CD14-positive monocyte (primary cell): Measurements from ENCODE around the gene TSPAN32. TPM values are rescaled to one million over a fixed set of nuclear protein-coding genes. Genes with fewer than 3 reads are reported as not detected.

Source experiments
- DNase-seq, 3 donors: peaks; one replicate each; pipeline ENCODE4 v3.0.0-alpha.2; 2011 to 2022
- H2AFZ ChIP-seq: 2 replicates; pipeline ENCODE4 v1.6.0; 2012; ENCODE audit warnings: mild to moderate bottlenecking, low read depth, low read length, inconsistent platforms; ENCODE audit not compliant: insufficient read depth, poor library complexity, severe bottlenecking
- H3K27ac ChIP-seq, 2 donors: 1 replicate in 1 of 2; 2 replicates in 1 of 2; pipeline ENCODE4 v1.5.1; 2012 to 2013; ENCODE audit warnings: low read length in 2 of 2, control low read depth in 1 of 2, inconsistent platforms in 1 of 2, low read depth in 1 of 2, mild to moderate bottlenecking in 1 of 2
- H3K27me3 ChIP-seq, 2 donors: one replicate each; pipeline versions ENCODE4 v1.6.0 to v1.6.1; 2011 to 2013; ENCODE audit warnings: low read length in 2 of 2; ENCODE audit not compliant: control insufficient read depth in 2 of 2, insufficient read depth in 2 of 2
- H3K36me3 ChIP-seq, 2 donors: replicated peaks in 1 of 2; 1 replicate in 1 of 2; 2 replicates in 1 of 2; pipeline versions ENCODE4 v1.5.1 to v1.6.1; 2012 to 2013; ENCODE audit warnings: low read length in 2 of 2, control low read depth in 1 of 2, inconsistent platforms in 1 of 2, mild to moderate bottlenecking in 1 of 2; ENCODE audit not compliant: insufficient read depth in 2 of 2, control insufficient read depth in 1 of 2
- H3K4me1 ChIP-seq, 2 donors: 1 replicate in 1 of 2; 2 replicates in 1 of 2; pipeline versions ENCODE4 v1.5.1 to v1.6.1; 2012 to 2013; ENCODE audit warnings: low read length in 2 of 2, control low read depth in 1 of 2, inconsistent platforms in 1 of 2, mild to moderate bottlenecking in 1 of 2, moderate library complexity in 1 of 2; ENCODE audit not compliant: insufficient read depth in 2 of 2, control insufficient read depth in 1 of 2
- H3K4me2 ChIP-seq: replicated peaks from 2 replicates; pipeline ENCODE3; 2012; ENCODE audit warnings: low read length, moderate library complexity, mild to moderate bottlenecking; ENCODE audit not compliant: poor library complexity, severe bottlenecking; ENCODE audit errors: extremely low read depth
- H3K4me3 ChIP-seq, 3 experiments: fragments of 200-600 bp in 1 of 3; sonication (generic) in 1 of 3; replicated peaks in 1 of 3; 1 replicate in 2 of 3; 2 replicates in 1 of 3; pipeline ENCODE4 v1.5.1; 2011 to 2013; ENCODE audit warnings: low read length in 3 of 3, mild to moderate bottlenecking in 3 of 3, control low read depth in 2 of 3, low read depth in 2 of 3, inconsistent platforms in 1 of 3, moderate library complexity in 1 of 3
- H3K79me2 ChIP-seq: 2 replicates; pipeline ENCODE4 v1.6.0; 2012; ENCODE audit warnings: mild to moderate bottlenecking, control low read depth, inconsistent platforms, low read length, moderate library complexity; ENCODE audit not compliant: insufficient read depth
- H3K9ac ChIP-seq: 2 replicates; pipeline ENCODE4 v1.6.0; 2017; ENCODE audit warnings: low read length, mild to moderate bottlenecking; ENCODE audit not compliant: insufficient read depth, poor library complexity, severe bottlenecking
- H3K9me3 ChIP-seq, 2 donors: replicated peaks in 1 of 2; 1 replicate in 1 of 2; 2 replicates in 1 of 2; pipeline versions ENCODE4 v1.5.1 to v1.6.1; 2012 to 2013; ENCODE audit warnings: low read length in 2 of 2, control low read depth in 1 of 2; ENCODE audit not compliant: control insufficient read depth in 1 of 2, insufficient read depth in 1 of 2
- H4K20me1 ChIP-seq: 2 replicates; pipeline ENCODE4 v1.6.0; 2012; ENCODE audit warnings: mild to moderate bottlenecking, low read length, control low read depth, moderate library complexity; ENCODE audit not compliant: insufficient read depth
- H3K27ac Mint-ChIP-seq, 7 donors: one replicate each; pipeline ENCODE4 v1.8.0; 2020; ENCODE audit warnings: mild to moderate bottlenecking in 7 of 7, mixed read lengths in 7 of 7, moderate library complexity in 6 of 7, inconsistent platforms in 2 of 7
- H3K27me3 Mint-ChIP-seq, 3 donors: one replicate each; pipeline ENCODE4 v1.8.0; 2021 to 2022; ENCODE audit warnings: low read depth in 3 of 3, mild to moderate bottlenecking in 3 of 3, mixed read lengths in 3 of 3, moderate library complexity in 3 of 3, inconsistent platforms in 1 of 3
- H3K36me3 Mint-ChIP-seq, 2 donors: one replicate each; pipeline ENCODE4 v1.8.0; 2020; ENCODE audit warnings: mixed read lengths in 2 of 2, inconsistent platforms in 1 of 2, mild to moderate bottlenecking in 1 of 2
- H3K4me1 Mint-ChIP-seq: one replicate; pipeline ENCODE4 v1.8.0; 2020; ENCODE audit warnings: mild to moderate bottlenecking, mixed read lengths
- H3K4me3 Mint-ChIP-seq, 2 donors: one replicate each; pipeline ENCODE4 v1.8.0; 2020; ENCODE audit warnings: mild to moderate bottlenecking in 2 of 2, mixed read lengths in 2 of 2, moderate library complexity in 1 of 2
- H3K9me3 Mint-ChIP-seq, 7 donors: one replicate each; pipeline ENCODE4 v1.8.0; 2020 to 2022; ENCODE audit warnings: mixed read lengths in 7 of 7, mild to moderate bottlenecking in 6 of 7, moderate library complexity in 6 of 7, inconsistent platforms in 2 of 7
- WGBS: methylation state at CpG from one replicate; pipeline ENCODE4 v1.1.5; 2013; ENCODE audit warnings: missing lambda C conversion rate; ENCODE audit not compliant: insufficient coverage; 5-methylcytosine and 5-hydroxymethylcytosine counted together
- intact Hi-C, 2 donors: fragments of 100-400 bp; cut with micrococcal nuclease; formaldehyde crosslinking; loops; one replicate each; pipeline versions ENCODE4 v1.15.0 to v1.15.1; 2023
- polyA plus RNA-seq, 3 donors: library from polyadenylated mRNA; depleted of rRNA in 1 of 3; unstranded in 2 of 3; stranded (reverse) in 1 of 3; fragments of 300-500 nt in 2 of 3; fragments of >200 nt in 1 of 3; fragmentation: Illumina TruSeq in 2 of 3; gene quantifications; 1 replicate in 2 of 3; 2 replicates in 1 of 3; pipeline ENCODE4 v1.2.3, GENCODE V29; 2012 to 2021
- TF ChIP-seq, protein P1 (sequence below): fragments of 200-600 bp; IDR thresholded peaks from one replicate; pipeline ENCODE4 v1.8.0; 2022; ENCODE audit warnings: antibody characterized with exemption, mild to moderate bottlenecking

Gene TSPAN32
- polyA plus RNA-seq, 3 donors: 34.8 to 136 (median 82.5) TPM

GRCh38 chr11:2276280-2277007 is 25.4 kb upstream of the TSPAN32 start:
- Mint-ChIP-seq H3K9me3 (peaks cover 3 to 33% (median 18%) of the 10 kb centered on the region in 7 donors), H3K4me1 (peaks cover 6% of the 10 kb centered on the region), H3K27ac (peak overlapping the region in 1 of 7 donors; percentile 14), H3K36me3 (no peaks in the 10 kb centered on the region), H3K27me3 (peaks cover 17 to 34% (median 17%) of the 10 kb centered on the region in 3 donors), H3K4me3 (no peak overlapping the region)
- WGBS: 91% methylated on average over 14 of the region's 14 CpGs
- peaks cover 0 to 10% of the 10 kb centered on the region in 2 donors for H3K27me3 ChIP-seq
- TF ChIP-seq, protein P1, sequence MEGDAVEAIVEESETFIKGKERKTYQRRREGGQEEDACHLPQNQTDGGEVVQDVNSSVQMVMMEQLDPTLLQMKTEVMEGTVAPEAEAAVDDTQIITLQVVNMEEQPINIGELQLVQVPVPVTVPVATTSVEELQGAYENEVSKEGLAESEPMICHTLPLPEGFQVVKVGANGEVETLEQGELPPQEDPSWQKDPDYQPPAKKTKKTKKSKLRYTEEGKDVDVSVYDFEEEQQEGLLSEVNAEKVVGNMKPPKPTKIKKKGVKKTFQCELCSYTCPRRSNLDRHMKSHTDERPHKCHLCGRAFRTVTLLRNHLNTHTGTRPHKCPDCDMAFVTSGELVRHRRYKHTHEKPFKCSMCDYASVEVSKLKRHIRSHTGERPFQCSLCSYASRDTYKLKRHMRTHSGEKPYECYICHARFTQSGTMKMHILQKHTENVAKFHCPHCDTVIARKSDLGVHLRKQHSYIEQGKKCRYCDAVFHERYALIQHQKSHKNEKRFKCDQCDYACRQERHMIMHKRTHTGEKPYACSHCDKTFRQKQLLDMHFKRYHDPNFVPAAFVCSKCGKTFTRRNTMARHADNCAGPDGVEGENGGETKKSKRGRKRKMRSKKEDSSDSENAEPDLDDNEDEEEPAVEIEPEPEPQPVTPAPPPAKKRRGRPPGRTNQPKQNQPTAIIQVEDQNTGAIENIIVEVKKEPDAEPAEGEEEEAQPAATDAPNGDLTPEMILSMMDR: no peak
- peak overlapping the region; percentile 3 for H2AFZ ChIP-seq
- H4K20me1 ChIP-seq: no peaks in the 10 kb centered on the region
- no peak overlapping the region for H3K27ac ChIP-seq
- H3K9me3 ChIP-seq: peaks cover 4 to 12% of the 10 kb centered on the region in 2 donors
- no peak overlapping the region for H3K9ac ChIP-seq
- H3K79me2 ChIP-seq: no peaks in the 10 kb centered on the region
- no peaks in the 10 kb centered on the region for H3K36me3 ChIP-seq
- H3K4me1 ChIP-seq: peaks cover under 1 to 2% of the 10 kb centered on the region in 2 donors
- no peak overlapping the region for H3K4me2 ChIP-seq
- H3K4me3 ChIP-seq: no peak overlapping the region
- no peak for DNase-seq
- intact Hi-C loops: no loop called here

- Mint-ChIP-seq H3K4me3 (no peak overlapping the region), H3K27ac (no peak overlapping the region), H3K27me3 (peaks cover 14 to 29% (median 15%) of the 10 kb centered on the region in 3 donors), H3K36me3 (no peaks in the 10 kb centered on the region), H3K4me1 (peaks cover 5% of the 10 kb centered on the region), H3K9me3 (peaks cover 3 to 29% (median 15%) of the 10 kb centered on the region in 7 donors)
- Histone ChIP-seq H3K4me2 (no peak overlapping the region), H3K4me3 (no peak overlapping the region), H2AFZ (peak overlapping the region; percentile 3), H3K36me3 (no peaks in the 10 kb centered on the region), H3K9ac (no peak overlapping the region), H4K20me1 (no peaks in the 10 kb centered on the region), H3K79me2 (no peaks in the 10 kb centered on the region), H3K27me3 (peaks cover 0 to 5% of the 10 kb centered on the region in 2 donors), H3K9me3 (peaks cover 4 to 12% of the 10 kb centered on the region in 2 donors), H3K4me1 (no peaks in the 10 kb centered on the region), H3K27ac (no peak overlapping the region)
- intact Hi-C loops: no loop called here
- TF ChIP-seq, protein P1: no peak
- WGBS: 48% methylated on average over 5 of the region's 6 CpGs
- no peak for DNase-seq
These were observed 24.8 kb upstream of the TSPAN32 start for GRCh38 chr11:2277008-2277346.
